HG03469 (cell line): ENCODE data around the gene XYLB.

ENCODE experiments used
- ATAC-seq: cut with Tn5 transposase; IDR thresholded peaks from one replicate; pipeline ENCODE4 v1.9.1; 2021; ENCODE audit warnings: mild to moderate bottlenecking, moderate library complexity, moderate number of reproducible peaks; ENCODE audit not compliant: unreplicated experiment

The XYLB gene

GRCh38 chr3:38453075-38453912 is 106.7 kb downstream of the XYLB start, which contains the start of gene ACVR2B:
TSS of gene ACVR2B (plus strand) at chr3:38453890. CDS start at chr3:38454323, 433 bp downstream.
- ATAC-seq, result no peak

GRCh38 chr3:38453913-38454177 is 107.3 kb downstream of the XYLB start:
- ATAC-seq, result no peak

- ATAC-seq, result no peak
These were observed 107.7 kb downstream of the XYLB start for GRCh38 chr3:38454178-38454883.

GRCh38 chr3:38454884-38455638 is 108.5 kb downstream of the XYLB start:
- ATAC-seq, result no peak

- ATAC-seq, result no peak
These were observed 109.2 kb downstream of the XYLB start for GRCh38 chr3:38455639-38456430.

GRCh38 chr3:38457111-38458003 is 110.8 kb downstream of the XYLB start:
- ATAC-seq, result no peak

- ATAC-seq, result no peak
These were observed 112.4 kb downstream of the XYLB start for GRCh38 chr3:38458796-38459498.

GRCh38 chr3:38459499-38460048 is 113.0 kb downstream of the XYLB start:
- ATAC-seq, result no peak

GRCh38 chr3:38460377-38461270 is 114.0 kb downstream of the XYLB start:
- ATAC-seq, result no peak
